Occipital lobe (tissue), 2 donors: ENCODE results near the gene PANX1. TPM values are rescaled to one million over a fixed set of nuclear protein-coding genes. Genes with fewer than 3 reads are reported as not detected.
A peak's percentile ranks its signal among the peaks of the same experiment; 100 is the strongest.

Source experiments
- DNase-seq: peaks from one replicate; lab custom pipeline; 2025; lab: John Stamatoyannopoulos, UW
- total RNA-seq: library from RNA; depleted of rRNA; stranded (reverse); fragments of >200 nt; gene quantifications from one replicate; pipeline ENCODE4 v1.2.3, GENCODE V29; 2014

PANX1 gene
- total RNA-seq, 1 donor from 2014 or later = 191 TPM

GRCh38 chr11:94184362-94184761 is 55.7 kb downstream of the PANX1 start:
- no peak for DNase-seq

DNA sequence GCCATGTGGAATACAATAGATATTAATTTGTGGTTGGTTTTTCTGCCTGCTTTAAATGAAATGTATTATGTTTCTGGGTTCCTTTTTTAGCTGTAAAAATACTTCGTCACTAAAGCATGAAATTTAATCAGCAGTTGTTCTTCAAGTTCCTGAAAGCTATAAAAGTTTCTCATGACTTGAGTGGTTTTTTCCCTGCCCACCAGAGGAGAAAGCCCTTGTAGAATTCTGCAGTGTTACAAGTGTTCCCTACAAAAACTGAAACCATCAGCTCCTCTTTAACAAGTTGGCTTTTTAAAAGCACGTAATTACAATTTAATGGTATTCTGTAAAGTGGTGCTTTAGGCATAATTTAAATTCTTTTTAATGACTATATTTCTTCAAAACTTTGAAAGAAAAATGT is 56.2 kb downstream of the PANX1 start:
- no peak for DNase-seq

DNA sequence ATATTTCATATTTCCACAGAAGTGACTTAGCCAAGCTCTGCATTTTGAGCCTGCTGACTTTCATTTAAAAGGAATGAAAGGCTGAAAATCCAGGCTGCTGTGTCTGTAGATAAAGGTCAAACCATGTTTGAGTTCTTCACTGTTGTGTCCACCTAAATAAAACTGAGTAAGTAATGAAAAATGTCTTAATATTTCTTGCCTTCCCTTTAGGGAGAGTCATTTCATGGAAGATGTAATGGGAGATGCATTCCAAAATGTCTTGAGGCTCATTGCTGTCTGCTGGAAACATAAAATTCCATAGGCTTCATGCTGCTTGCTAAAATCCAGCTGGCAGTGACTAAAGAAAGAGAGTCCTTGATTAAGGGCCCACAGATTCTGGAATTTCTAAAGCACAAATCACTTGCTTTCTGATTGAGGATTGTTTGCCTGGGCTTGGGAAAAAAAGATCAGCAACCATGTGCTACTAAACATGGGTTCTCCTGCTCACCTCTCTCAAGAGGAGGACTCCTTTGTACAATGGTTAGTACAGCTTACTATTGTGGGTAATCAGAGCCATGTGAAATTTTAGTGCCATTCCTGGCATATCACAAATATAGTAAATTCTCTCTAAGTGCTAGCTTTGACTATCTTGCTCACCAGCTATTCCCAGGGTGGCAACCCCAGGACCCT is 56.9 kb downstream of the PANX1 start:
- DNase-seq = no peak

DNA sequence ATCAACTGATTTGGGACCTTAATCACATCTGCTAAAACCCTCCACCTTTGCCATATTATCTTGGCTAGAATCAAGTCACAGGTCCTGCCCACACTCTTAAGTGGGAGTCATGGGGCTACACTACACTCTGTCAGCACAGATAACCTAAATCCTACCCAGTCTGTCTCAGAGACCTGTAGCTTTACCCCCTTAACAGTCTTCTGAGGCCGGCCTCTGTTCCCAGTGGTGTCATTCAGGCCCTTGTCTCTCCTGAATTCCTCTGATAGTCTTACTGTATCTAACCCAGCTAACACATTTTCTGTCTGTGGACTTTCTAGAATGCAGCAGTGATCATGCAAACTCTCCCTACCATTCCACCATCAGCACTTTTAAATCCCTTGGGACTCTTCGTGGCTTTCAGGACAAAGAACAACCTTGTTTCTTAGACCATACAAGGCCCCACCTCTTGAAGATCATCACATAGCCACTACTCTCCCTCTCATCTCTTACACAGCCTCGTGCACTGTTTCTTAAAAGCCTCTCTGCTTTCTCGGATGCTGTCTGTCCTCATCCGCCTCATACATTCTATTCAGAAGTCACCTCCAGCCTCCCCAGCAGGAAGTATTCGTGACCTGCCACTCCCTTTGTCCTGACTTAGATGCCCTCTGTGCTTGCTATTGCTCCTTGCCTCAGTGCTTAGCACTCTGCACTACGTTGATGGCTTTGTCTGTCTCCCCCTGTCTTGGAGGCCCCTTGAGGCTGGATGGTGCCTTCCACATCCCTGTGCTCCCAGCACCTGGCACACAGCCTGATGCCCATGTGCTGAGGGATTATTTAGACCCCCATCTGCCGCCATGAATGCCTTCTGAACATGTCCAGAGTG is 57.9 kb downstream of the PANX1 start:
- no peak for DNase-seq

DNA sequence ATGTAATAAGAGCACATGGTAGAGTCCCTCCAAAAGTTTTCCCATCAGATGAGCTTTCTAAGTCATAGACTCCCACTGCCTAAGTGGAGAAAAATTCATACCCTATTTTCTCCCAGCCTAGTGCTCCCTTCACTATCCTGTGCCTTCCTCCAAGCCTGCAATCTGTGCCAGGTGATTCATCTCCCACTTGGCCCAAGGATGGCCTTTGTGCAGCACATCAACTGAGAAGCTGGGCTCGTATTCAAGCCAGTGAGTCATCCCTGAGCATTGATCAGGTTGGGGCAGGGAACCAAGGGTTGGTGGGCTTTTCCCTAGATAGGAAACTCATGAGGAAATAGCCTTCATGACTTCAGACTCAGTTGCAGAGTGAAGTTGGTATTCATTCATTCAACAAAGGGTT is 64.6 kb downstream of the PANX1 start:
- peak; percentile 33 for DNase-seq

- peak; percentile 61 for DNase-seq
Measured at GRCh38 chr11:94194712-94195111, 66.1 kb downstream of the PANX1 start.

- DNase-seq = no peak
Measured at GRCh38 chr11:94196363-94196762, 67.7 kb downstream of the PANX1 start.

- DNase-seq = no peak
Measured at GRCh38 chr11:94198718-94199117, 70.1 kb downstream of the PANX1 start.

GRCh38 chr11:94199136-94200130 is 70.8 kb downstream of the PANX1 start:
- DNase-seq = no peak

- DNase-seq = no peak
Measured at GRCh38 chr11:94201004-94201465, 72.4 kb downstream of the PANX1 start.

- DNase-seq = no peak
Measured at GRCh38 chr11:94203070-94203469, 74.4 kb downstream of the PANX1 start.

- DNase-seq = no peak
Measured at GRCh38 chr11:94211261-94211830, 82.7 kb downstream of the PANX1 start.

DNA sequence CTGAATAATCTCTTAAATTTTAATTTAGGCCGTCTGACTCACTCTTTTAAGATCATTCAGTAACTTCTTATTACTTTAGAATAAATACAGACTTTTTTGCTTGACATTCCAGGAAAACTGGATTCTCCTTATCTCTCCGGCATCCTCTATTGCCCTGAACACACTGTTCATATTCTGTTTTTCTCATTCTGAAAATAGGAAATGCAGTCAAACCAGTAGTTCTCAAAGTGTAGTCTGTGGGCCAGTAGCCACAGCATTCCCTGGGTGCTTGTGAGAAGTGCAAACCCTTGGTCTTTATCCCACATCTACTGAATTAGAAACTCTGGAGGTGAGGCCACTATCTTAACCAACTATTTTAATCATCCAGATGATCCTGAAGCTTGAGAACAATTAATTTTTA is 84.3 kb downstream of the PANX1 start:
- DNase-seq = no peak

- no peak for DNase-seq
Measured at GRCh38 chr11:94217705-94218104, 89.1 kb downstream of the PANX1 start.

DNA sequence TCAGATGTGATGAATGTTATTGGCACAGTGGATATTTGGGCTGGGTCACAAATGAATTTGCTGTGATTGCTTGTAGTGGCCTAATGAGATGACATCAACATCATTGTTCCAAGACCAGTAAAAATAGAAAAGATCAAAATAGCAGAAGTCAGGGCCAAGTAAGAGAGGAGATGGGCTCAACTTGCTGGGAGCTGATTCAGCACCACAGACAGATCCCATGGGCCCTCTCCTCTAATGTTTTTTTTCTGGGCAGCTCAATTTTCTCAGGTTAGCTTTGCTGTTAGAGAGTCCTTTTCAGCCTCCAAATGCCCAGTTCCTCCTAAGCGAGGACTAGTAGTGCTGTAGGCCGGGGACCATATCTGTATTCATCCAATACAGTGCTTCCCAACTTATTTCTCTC is 89.7 kb downstream of the PANX1 start:
- DNase-seq = no peak

DNA sequence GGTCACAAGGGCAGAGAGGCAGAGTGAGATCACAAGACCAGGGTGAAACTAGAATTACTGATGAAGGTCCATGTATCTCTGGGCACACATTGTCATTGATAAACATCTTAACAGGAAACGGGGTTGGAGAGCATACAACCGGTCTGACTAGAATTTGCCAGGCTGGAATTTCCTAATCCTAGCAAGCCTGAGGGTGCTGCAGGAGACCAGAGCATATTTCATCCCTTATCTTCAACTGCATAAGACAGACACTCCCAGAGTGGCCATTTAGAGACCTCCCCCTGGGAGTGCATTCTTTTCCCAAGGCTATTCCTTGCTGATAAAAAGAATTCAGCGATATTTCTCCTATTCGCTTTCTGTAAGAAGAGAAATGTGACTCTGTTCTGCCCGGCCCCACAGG is 91.1 kb downstream of the PANX1 start:
- DNase-seq = no peak

DNA sequence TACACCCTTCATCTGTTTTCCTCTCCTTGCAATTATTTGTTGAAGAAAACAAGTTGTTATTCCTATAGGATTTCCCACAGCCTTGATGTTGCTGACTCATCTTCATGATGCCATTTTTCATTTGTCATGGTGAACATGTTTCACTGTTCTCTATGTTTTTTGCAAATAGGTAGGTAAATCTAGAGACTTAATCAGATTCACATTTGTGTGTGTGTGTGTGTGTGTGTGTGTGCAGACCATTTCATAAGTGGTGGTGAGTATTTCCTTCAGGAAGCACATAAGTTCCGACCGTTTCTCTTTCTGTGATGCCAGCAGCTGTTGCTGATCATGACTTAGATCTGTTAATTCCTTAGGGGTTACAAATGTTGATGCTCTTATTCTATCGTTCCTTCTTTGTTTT is 95.4 kb downstream of the PANX1 start:
- no peak for DNase-seq
